ENCODE data around the gene GMPR. TPM values are rescaled to one million over a fixed set of nuclear protein-coding genes. Genes with fewer than 3 reads are reported as not detected.

The GMPR gene
- polyA plus RNA-seq, 1 donor (not counting 4 experiments of a cell fraction or from before 2014, with no cell fraction given), result 0.50 TPM

DNA sequence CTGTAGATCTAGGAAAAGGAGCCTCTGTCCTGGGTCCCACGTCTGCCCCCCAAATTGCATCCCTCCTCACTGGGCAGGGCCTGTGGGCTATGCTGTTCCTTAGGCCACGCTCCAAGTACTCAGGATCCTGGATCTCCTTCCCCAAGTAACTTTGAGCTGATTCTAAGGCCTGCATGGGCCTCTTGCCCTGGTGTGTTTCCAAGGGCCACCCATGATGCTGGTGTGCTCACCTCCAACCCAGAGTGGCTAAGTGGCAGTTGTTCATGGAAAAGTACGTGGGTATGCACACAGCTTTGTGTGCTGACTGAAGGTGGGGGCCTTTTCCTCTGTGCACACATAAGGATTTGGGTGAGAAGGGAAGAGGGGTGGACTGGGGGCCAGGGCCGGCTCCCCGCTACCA lies 5.3 kb downstream of the GMPR start:
- H2AFZ ChIP-seq (ENCODE audit: control insufficient read depth, low read length), result no peak overlapping the region
- dilution Hi-C loops (cut with MboI; ENCODE audit: extremely low pct_ligation_motif_present, low sequenced_read_pairs), result no loop called here
- H3K4me2 ChIP-seq (ENCODE audit: control insufficient read depth, extremely low read depth, insufficient read depth, low read depth, low read length), result no peak overlapping the region
- FAIRE-seq, result no peak
- no peaks in the 10 kb centered on the region for H3K9me1 ChIP-seq (ENCODE audit: control insufficient read depth, extremely low read depth, insufficient read depth, low read length)
- no peak for DNase-seq (ENCODE audit: low read depth, low spot score)
- TF ChIP-seq, protein P1, sequence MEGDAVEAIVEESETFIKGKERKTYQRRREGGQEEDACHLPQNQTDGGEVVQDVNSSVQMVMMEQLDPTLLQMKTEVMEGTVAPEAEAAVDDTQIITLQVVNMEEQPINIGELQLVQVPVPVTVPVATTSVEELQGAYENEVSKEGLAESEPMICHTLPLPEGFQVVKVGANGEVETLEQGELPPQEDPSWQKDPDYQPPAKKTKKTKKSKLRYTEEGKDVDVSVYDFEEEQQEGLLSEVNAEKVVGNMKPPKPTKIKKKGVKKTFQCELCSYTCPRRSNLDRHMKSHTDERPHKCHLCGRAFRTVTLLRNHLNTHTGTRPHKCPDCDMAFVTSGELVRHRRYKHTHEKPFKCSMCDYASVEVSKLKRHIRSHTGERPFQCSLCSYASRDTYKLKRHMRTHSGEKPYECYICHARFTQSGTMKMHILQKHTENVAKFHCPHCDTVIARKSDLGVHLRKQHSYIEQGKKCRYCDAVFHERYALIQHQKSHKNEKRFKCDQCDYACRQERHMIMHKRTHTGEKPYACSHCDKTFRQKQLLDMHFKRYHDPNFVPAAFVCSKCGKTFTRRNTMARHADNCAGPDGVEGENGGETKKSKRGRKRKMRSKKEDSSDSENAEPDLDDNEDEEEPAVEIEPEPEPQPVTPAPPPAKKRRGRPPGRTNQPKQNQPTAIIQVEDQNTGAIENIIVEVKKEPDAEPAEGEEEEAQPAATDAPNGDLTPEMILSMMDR (optimal IDR thresholded peaks at IDR 0.05 in 1 of 3, IDR thresholded peaks at IDR 0.05 in 1 of 3, conservative IDR thresholded peaks at IDR 0.05 in 1 of 3; ENCODE audit: extremely low read depth in 1 of 3, insufficient read depth in 2 of 3, low read length in 3 of 3), result no peak
- TF ChIP-seq EZH2 (IDR thresholded peaks at IDR 0.05; ENCODE audit: low read length), result no peak
- H3K27ac ChIP-seq (ENCODE audit: control insufficient read depth, insufficient read depth, low read length), result no peak overlapping the region
- H3K4me3 ChIP-seq (ENCODE audit: control insufficient read depth in 2 of 3, extremely low read depth in 1 of 3, insufficient read depth in 2 of 3, low read depth in 1 of 3, low read length in 3 of 3), result no peak overlapping the region
- no peaks in the 10 kb centered on the region for H3K36me3 ChIP-seq (ENCODE audit: control insufficient read depth in 2 of 2, extremely low read depth in 1 of 2, insufficient read depth in 2 of 2, low read length in 2 of 2)
- H3K79me2 ChIP-seq (ENCODE audit: control insufficient read depth, insufficient read depth, low read length), result no peaks in the 10 kb centered on the region
- no peaks in the 10 kb centered on the region for H4K20me1 ChIP-seq (ENCODE audit: control insufficient read depth, extremely low read depth, insufficient read depth, low read length)
- H3K9me3 ChIP-seq (ENCODE audit: control insufficient read depth, low read depth, low read length), result no peaks in the 10 kb centered on the region
- H3K27me3 ChIP-seq (ENCODE audit: control insufficient read depth, extremely low read depth, insufficient read depth, low read length), result peaks cover 11% of the 10 kb centered on the region
- H3K9ac ChIP-seq (ENCODE audit: control insufficient read depth, extremely low read depth, insufficient read depth, low read length), result no peak overlapping the region
- H3K4me1 ChIP-seq (ENCODE audit: control insufficient read depth, extremely low read depth, insufficient read depth, low read length), result peaks cover 21% of the 10 kb centered on the region

DNA sequence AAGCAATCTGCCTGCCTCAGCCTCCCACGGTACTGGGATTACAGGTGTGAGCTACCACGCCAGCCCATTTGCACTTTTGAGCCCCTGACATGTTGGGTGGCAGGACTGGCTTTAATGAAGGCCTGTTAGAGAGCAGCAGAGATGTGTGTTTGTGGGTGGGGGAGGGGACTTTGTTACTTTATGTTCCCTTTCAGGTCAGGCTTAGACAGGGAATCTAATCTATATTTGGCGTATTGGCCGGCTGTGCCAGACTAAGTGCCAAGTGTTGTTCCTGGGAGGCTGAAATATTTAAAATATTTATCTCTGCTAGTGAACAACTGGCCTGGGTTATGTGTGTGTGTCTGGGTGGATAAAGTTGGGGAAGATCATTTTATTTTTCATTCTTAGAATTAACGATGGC lies 6.1 kb downstream of the GMPR start:
- Histone ChIP-seq H3K4me2 (ENCODE audit: control insufficient read depth, extremely low read depth, insufficient read depth, low read depth, low read length) (no peak overlapping the region), H3K4me1 (ENCODE audit: control insufficient read depth, extremely low read depth, insufficient read depth, low read length) (peaks cover 14% of the 10 kb centered on the region), H3K79me2 (ENCODE audit: control insufficient read depth, insufficient read depth, low read length) (no peaks in the 10 kb centered on the region), H2AFZ (ENCODE audit: control insufficient read depth, low read length) (no peak overlapping the region), H3K27ac (ENCODE audit: control insufficient read depth, insufficient read depth, low read length) (no peak overlapping the region), H3K9ac (ENCODE audit: control insufficient read depth, extremely low read depth, insufficient read depth, low read length) (no peak overlapping the region), H4K20me1 (ENCODE audit: control insufficient read depth, extremely low read depth, insufficient read depth, low read length) (no peaks in the 10 kb centered on the region), H3K9me1 (ENCODE audit: control insufficient read depth, extremely low read depth, insufficient read depth, low read length) (no peaks in the 10 kb centered on the region), H3K36me3 (ENCODE audit: control insufficient read depth in 2 of 2, extremely low read depth in 1 of 2, insufficient read depth in 2 of 2, low read length in 2 of 2) (no peaks in the 10 kb centered on the region), H3K27me3 (ENCODE audit: control insufficient read depth, extremely low read depth, insufficient read depth, low read length) (peaks cover 3% of the 10 kb centered on the region), H3K9me3 (ENCODE audit: control insufficient read depth, low read depth, low read length) (no peaks in the 10 kb centered on the region), H3K4me3 (ENCODE audit: control insufficient read depth in 2 of 3, extremely low read depth in 1 of 3, insufficient read depth in 2 of 3, low read depth in 1 of 3, low read length in 3 of 3) (no peak overlapping the region)
- DNase-seq (ENCODE audit: low read depth, low spot score) (no peak), FAIRE-seq (no peak)
- dilution Hi-C loops (cut with MboI; ENCODE audit: extremely low pct_ligation_motif_present, low sequenced_read_pairs), result no loop called here
- TF ChIP-seq, protein P1 (optimal IDR thresholded peaks at IDR 0.05 in 1 of 3, IDR thresholded peaks at IDR 0.05 in 1 of 3, conservative IDR thresholded peaks at IDR 0.05 in 1 of 3; ENCODE audit: extremely low read depth in 1 of 3, insufficient read depth in 2 of 3, low read length in 3 of 3), result no peak
- TF ChIP-seq EZH2 (IDR thresholded peaks at IDR 0.05; ENCODE audit: low read length), result no peak

Data from keratinocyte (primary cell).